Neutrophil (primary cell): Measurements from ENCODE around the gene PLEKHB2.

Experiments
- H3K27ac ChIP-seq: fragments of 200-600 bp; sonication (generic); 2 replicates; pipeline ENCODE4 v1.5.1; 2016; ENCODE audit warnings: mild to moderate bottlenecking, moderate library complexity
- H3K27me3 ChIP-seq: fragments of 200-600 bp; sonication (generic); 2 replicates; pipeline ENCODE4 v1.6.0; 2016; ENCODE audit warnings: mild to moderate bottlenecking
- H3K36me3 ChIP-seq: fragments of 200-600 bp; sonication (generic); 2 replicates; pipeline ENCODE4 v1.5.1; 2017
- H3K4me1 ChIP-seq, 2 experiments: fragments of 200-600 bp in 1 of 2; sonication (generic) in 1 of 2; 1 replicate in 1 of 2; 2 replicates in 1 of 2; pipeline versions ENCODE4 v1.5.1 to v1.6.1; 2013 to 2016; ENCODE audit warnings: low read depth in 1 of 2, low read length in 1 of 2, mild to moderate bottlenecking in 1 of 2, moderate library complexity in 1 of 2; ENCODE audit not compliant: control insufficient read depth in 1 of 2, insufficient read depth in 1 of 2
- H3K4me3 ChIP-seq, 2 experiments: fragments of 200-600 bp in 1 of 2; sonication (generic) in 1 of 2; 1 replicate in 1 of 2; 2 replicates in 1 of 2; pipeline ENCODE4 v1.5.1; 2013 to 2016; ENCODE audit warnings: low read depth in 1 of 2, low read length in 1 of 2, mild to moderate bottlenecking in 1 of 2, moderate library complexity in 1 of 2
- H3K9me3 ChIP-seq: fragments of 200-600 bp; sonication (generic); 2 replicates; pipeline ENCODE4 v1.5.1; 2016
- TF ChIP-seq, protein P1 (sequence below): fragments of 200-600 bp; sonication (generic); IDR thresholded peaks from 2 replicates; pipeline ENCODE4 v1.5.1; 2016; ENCODE audit warnings: antibody characterized with exemption

The PLEKHB2 gene

GRCh38 chr2:131151398-131151797, 46.3 kb downstream of the PLEKHB2 start:
- TF ChIP-seq, protein P1, sequence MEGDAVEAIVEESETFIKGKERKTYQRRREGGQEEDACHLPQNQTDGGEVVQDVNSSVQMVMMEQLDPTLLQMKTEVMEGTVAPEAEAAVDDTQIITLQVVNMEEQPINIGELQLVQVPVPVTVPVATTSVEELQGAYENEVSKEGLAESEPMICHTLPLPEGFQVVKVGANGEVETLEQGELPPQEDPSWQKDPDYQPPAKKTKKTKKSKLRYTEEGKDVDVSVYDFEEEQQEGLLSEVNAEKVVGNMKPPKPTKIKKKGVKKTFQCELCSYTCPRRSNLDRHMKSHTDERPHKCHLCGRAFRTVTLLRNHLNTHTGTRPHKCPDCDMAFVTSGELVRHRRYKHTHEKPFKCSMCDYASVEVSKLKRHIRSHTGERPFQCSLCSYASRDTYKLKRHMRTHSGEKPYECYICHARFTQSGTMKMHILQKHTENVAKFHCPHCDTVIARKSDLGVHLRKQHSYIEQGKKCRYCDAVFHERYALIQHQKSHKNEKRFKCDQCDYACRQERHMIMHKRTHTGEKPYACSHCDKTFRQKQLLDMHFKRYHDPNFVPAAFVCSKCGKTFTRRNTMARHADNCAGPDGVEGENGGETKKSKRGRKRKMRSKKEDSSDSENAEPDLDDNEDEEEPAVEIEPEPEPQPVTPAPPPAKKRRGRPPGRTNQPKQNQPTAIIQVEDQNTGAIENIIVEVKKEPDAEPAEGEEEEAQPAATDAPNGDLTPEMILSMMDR = no peak
- Histone ChIP-seq H3K9me3 (no peaks in the 10 kb centered on the region), H3K27me3 (no peaks in the 10 kb centered on the region), H3K4me1 (no peaks in the 10 kb centered on the region), H3K27ac (no peak overlapping the region), H3K36me3 (peaks cover 50% of the 10 kb centered on the region), H3K4me3 (no peak overlapping the region)

- Histone ChIP-seq H3K4me1 (no peaks in the 10 kb centered on the region), H3K27me3 (no peaks in the 10 kb centered on the region), H3K9me3 (no peaks in the 10 kb centered on the region), H3K36me3 (peaks cover 43% of the 10 kb centered on the region), H3K27ac (no peak overlapping the region), H3K4me3 (no peak overlapping the region)
- TF ChIP-seq, protein P1 = no peak
These were observed 46.9 kb downstream of the PLEKHB2 start for GRCh38 chr2:131152074-131152473.

- Histone ChIP-seq H3K4me3 (no peak overlapping the region), H3K4me1 (no peaks in the 10 kb centered on the region), H3K27ac (no peak overlapping the region), H3K27me3 (no peaks in the 10 kb centered on the region), H3K36me3 (peaks cover 29% of the 10 kb centered on the region), H3K9me3 (no peaks in the 10 kb centered on the region)
- TF ChIP-seq, protein P1 = no peak
These were observed 48.4 kb downstream of the PLEKHB2 start for GRCh38 chr2:131153529-131153928.

DNA sequence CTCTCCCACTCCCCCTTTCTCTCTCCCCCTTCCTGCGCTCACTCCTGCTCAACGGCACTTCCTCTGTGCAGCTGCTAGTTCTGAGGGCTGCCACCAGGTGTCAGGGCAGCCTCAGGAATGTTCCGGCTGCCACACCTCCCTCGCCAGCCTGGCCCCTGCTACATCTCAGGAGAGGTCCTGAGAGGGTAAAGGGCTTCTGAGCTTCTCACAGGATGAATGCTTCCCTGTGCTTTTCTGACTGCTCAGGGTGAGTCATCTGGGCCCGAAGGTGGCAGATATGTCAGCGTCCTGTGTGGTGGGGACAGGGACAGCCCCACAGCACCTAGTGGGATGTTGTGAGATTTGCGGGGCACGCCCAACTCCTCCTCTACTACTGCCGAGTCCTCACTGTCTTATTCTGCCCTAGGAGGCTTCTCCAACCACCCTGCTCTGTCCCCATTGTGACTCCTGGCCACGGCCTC, 49.0 kb downstream of the PLEKHB2 start:
- H3K27me3 ChIP-seq = no peaks in the 10 kb centered on the region
- H3K36me3 ChIP-seq = peaks cover 23% of the 10 kb centered on the region
- no peaks in the 10 kb centered on the region for H3K9me3 ChIP-seq
- TF ChIP-seq, protein P1 = peak; percentile 68
- H3K27ac ChIP-seq = no peak overlapping the region
- H3K4me1 ChIP-seq = no peaks in the 10 kb centered on the region
- no peak overlapping the region for H3K4me3 ChIP-seq

GRCh38 chr2:131154647-131155046, 49.5 kb downstream of the PLEKHB2 start:
- Histone ChIP-seq H3K4me1 (no peaks in the 10 kb centered on the region), H3K4me3 (no peak overlapping the region), H3K9me3 (no peaks in the 10 kb centered on the region), H3K27ac (no peak overlapping the region), H3K27me3 (no peaks in the 10 kb centered on the region), H3K36me3 (peaks cover 18% of the 10 kb centered on the region)
- TF ChIP-seq, protein P1 = no peak
